HepG2 (cell line): ENCODE data around the gene TAF1C. TPM values are rescaled to one million over a fixed set of nuclear protein-coding genes. Genes with fewer than 3 reads are reported as not detected.

Source experiments
- FOXM1 ChIP-seq: sonication (generic); formaldehyde crosslinking; IDR thresholded peaks from 2 replicates; pipeline ENCODE4 v1.5.0; 2020; ENCODE audit warnings: missing genetic modification reagents
- FOXO1 ChIP-seq: sonication (generic); formaldehyde crosslinking; IDR thresholded peaks from 2 replicates; pipeline ENCODE4 v1.4.0; 2020; ENCODE audit warnings: missing genetic modification reagents
- GTF2F1 ChIP-seq: fragments of 150-350 bp; IDR thresholded peaks from 2 replicates; pipeline ENCODE4 v1.6.1; 2014; ENCODE audit warnings: low read length
- IKZF1 ChIP-seq: fragments of 450-650 bp; IDR thresholded peaks from 2 replicates; pipeline ENCODE4 v1.7.1; 2016
- KAT8 ChIP-seq: IDR thresholded peaks from 2 replicates; pipeline ENCODE4 v1.6.1; 2016; ENCODE audit warnings: missing genetic modification reagents, missing compliant biosample characterization
- PHF5A ChIP-seq: IDR thresholded peaks from one replicate; pipeline ENCODE4 v1.6.1; 2018; ENCODE audit warnings: low read depth, missing genetic modification reagents; ENCODE audit not compliant: unreplicated experiment
- RFX1 ChIP-seq: fragments of 450-650 bp; IDR thresholded peaks from 2 replicates; pipeline ENCODE4 v1.6.1; 2017
- TBX2 ChIP-seq: sonication (generic); formaldehyde crosslinking; IDR thresholded peaks from 2 replicates; pipeline ENCODE4 v1.5.0; 2020; ENCODE audit warnings: missing genetic modification reagents, mild to moderate bottlenecking, borderline replicate concordance
- U2AF2 ChIP-seq: fragments of 200-400 bp; formaldehyde crosslinking; IDR thresholded peaks from 2 replicates; pipeline ENCODE4 v1.6.1; 2017; ENCODE audit warnings: low read depth, mild to moderate bottlenecking, low read length
- ZKSCAN8 ChIP-seq: IDR thresholded peaks from 2 replicates; pipeline ENCODE4 v1.6.1; 2016; ENCODE audit warnings: borderline replicate concordance, missing genetic modification reagents, missing compliant biosample characterization
- ZNF260 ChIP-seq: sonication (generic); formaldehyde crosslinking; IDR thresholded peaks from 2 replicates; pipeline ENCODE4 v1.4.0; 2020; ENCODE audit warnings: missing genetic modification reagents, low read depth, mild to moderate bottlenecking, borderline replicate concordance
- ZNF3 ChIP-seq: IDR thresholded peaks from 2 replicates; pipeline ENCODE4 v1.7.0; 2017; ENCODE audit warnings: inconsistent platforms
- ZNF30 ChIP-seq: sonication (generic); formaldehyde crosslinking; IDR thresholded peaks from 2 replicates; pipeline ENCODE4 v1.5.0; 2020; ENCODE audit warnings: mild to moderate bottlenecking, missing genetic modification reagents
- ZNF468 ChIP-seq: sonication (generic); formaldehyde crosslinking; IDR thresholded peaks from 2 replicates; pipeline ENCODE4 v1.8.0; 2022; ENCODE audit warnings: mild to moderate bottlenecking, moderate library complexity, missing genetic modification reagents
- ZNF570 ChIP-seq: sonication (generic); formaldehyde crosslinking; IDR thresholded peaks from 2 replicates; pipeline ENCODE4 v1.4.0; 2020; ENCODE audit warnings: mild to moderate bottlenecking, missing genetic modification reagents, borderline replicate concordance
- ZNF772 ChIP-seq: sonication (generic); formaldehyde crosslinking; IDR thresholded peaks from 2 replicates; pipeline ENCODE4 v1.5.0; 2020; ENCODE audit warnings: mild to moderate bottlenecking, missing genetic modification reagents
- polyA plus RNA-seq, 8 experiments: library from polyadenylated mRNA; depleted of rRNA in 3 of 8; stranded (reverse) in 7 of 8; unstranded in 1 of 8; fragments of >200 nt; fragmentation: Illumina TruSeq in 4 of 8; extraction: Trizol in 4 of 8; gene quantifications; 2 replicates each; pipeline versions ENCODE4 v1.2.1 to v1.2.3, GENCODE V29; 2011 to 2016; ENCODE audit warnings: low read depth in 4 of 8, missing spikeins in 1 of 8, mixed read lengths in 1 of 8; ENCODE audit not compliant: insufficient read depth in 1 of 8
- total RNA-seq, 5 experiments: library from RNA; depleted of rRNA; stranded (reverse); fragments of >200 nt; fragmentation: Illumina TruSeq; extraction: Trizol; gene quantifications; 2 replicates each; pipeline ENCODE4 v1.2.3, GENCODE V29; 2016; ENCODE audit warnings: low read depth in 1 of 5
- TF ChIP-seq, protein P1 (sequence below): sonication (generic); formaldehyde crosslinking; IDR thresholded peaks from 2 replicates; pipeline ENCODE4 v1.9.0; 2021; ENCODE audit warnings: missing genetic modification reagents, borderline replicate concordance
- TF ChIP-seq, protein P2 (sequence below): fragments of 450-650 bp; IDR thresholded peaks from 2 replicates; pipeline ENCODE4 v1.6.1; 2017
- TF ChIP-seq, protein P3 (sequence below): sonication (generic); formaldehyde crosslinking; IDR thresholded peaks from 2 replicates; pipeline ENCODE4 v1.8.0; 2023; ENCODE audit warnings: mild to moderate bottlenecking, missing genetic modification reagents
- TF ChIP-seq, protein P4 (sequence below): IDR thresholded peaks from 2 replicates; pipeline ENCODE4 v1.6.1; 2016; ENCODE audit warnings: low read depth
- TF ChIP-seq, protein P5 (sequence below): sonication (generic); formaldehyde crosslinking; IDR thresholded peaks from 2 replicates; pipeline ENCODE4 v1.4.0; 2020; ENCODE audit warnings: mild to moderate bottlenecking, missing genetic modification reagents
- TF ChIP-seq, protein P6 (sequence below): sonication (generic); formaldehyde crosslinking; IDR thresholded peaks from 2 replicates; pipeline ENCODE4 v1.5.1; 2020; ENCODE audit warnings: missing genetic modification reagents, mild to moderate bottlenecking, borderline replicate concordance

Gene TAF1C
- total and polyA plus RNA-seq, 2 of the 13 experiments (the other 11 are each of a cell fraction or from before 2014, with no cell fraction given) = 15.6 to 20.8 TPM

DNA sequence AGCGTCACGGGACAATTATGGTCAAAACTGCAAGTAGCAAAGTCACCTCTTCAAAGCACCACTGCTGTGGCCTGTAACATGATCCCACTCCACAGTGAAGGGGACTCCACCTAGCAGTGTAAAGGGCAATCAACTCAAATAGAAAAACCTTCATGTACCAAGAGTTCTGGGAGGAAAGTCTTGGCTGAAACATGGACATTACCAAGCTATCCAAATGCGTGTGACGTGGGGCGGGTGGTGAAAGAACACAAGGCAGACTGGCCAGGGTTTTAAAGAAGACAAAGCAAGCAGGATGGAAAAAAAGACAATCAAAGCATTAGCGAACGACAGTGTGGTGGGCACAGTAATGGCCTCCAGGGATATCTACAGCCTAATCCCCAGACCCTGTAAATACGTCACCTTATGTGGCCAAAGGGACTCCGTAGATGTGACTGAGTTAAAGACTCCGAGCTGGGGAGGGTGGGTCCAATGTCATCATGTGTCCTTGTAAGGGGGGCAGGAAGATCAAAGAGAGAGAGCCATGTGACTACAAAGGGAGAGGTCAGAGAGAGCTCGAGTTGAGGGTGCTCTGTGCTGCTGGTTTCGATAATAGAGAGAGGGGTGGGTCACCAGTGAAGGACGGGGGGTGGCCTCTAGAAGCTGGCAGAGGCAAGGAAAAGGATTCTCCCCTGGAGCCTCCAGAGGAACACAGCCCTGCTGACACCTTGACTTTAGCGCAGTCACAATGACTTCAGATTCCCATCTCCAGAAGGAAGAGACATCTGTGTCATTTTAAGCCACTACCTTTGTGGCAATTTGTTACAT is 47.8 kb downstream of the TAF1C start (continued):
- TF ChIP-seq ZNF468 (CRISPR knock-in tag) (no peak), FOXO1 (CRISPR knock-in tag) (no peak), ZKSCAN8 (CRISPR knock-in tag) (0 out of 2 replicates have a peak, but pooled peaks have one; percentile 10), GTF2F1 (no peak), ZNF570 (CRISPR knock-in tag) (no peak), PHF5A (peak; percentile 9), IKZF1 (no peak), ZNF30 (CRISPR knock-in tag) (no peak), U2AF2 (no peak), ZNF260 (no peak), KAT8 (CRISPR knock-in tag) (peak; percentile 50; the same call in 1 of the 2 replicates), ZNF3 (CRISPR knock-in tag) (0 out of 2 replicates have a peak, but pooled peaks have one; percentile 61), ZNF772 (0 out of 2 replicates have a peak, but pooled peaks have one; percentile 14), RFX1 (no peak), TBX2 (peak; percentile 71; the same call in 1 of the 2 replicates), FOXM1 (CRISPR knock-in tag) (no peak)
- TF ChIP-seq, protein P1, sequence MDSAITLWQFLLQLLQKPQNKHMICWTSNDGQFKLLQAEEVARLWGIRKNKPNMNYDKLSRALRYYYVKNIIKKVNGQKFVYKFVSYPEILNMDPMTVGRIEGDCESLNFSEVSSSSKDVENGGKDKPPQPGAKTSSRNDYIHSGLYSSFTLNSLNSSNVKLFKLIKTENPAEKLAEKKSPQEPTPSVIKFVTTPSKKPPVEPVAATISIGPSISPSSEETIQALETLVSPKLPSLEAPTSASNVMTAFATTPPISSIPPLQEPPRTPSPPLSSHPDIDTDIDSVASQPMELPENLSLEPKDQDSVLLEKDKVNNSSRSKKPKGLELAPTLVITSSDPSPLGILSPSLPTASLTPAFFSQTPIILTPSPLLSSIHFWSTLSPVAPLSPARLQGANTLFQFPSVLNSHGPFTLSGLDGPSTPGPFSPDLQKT (CRISPR knock-in tag) = no peak
- TF ChIP-seq, protein P2, sequence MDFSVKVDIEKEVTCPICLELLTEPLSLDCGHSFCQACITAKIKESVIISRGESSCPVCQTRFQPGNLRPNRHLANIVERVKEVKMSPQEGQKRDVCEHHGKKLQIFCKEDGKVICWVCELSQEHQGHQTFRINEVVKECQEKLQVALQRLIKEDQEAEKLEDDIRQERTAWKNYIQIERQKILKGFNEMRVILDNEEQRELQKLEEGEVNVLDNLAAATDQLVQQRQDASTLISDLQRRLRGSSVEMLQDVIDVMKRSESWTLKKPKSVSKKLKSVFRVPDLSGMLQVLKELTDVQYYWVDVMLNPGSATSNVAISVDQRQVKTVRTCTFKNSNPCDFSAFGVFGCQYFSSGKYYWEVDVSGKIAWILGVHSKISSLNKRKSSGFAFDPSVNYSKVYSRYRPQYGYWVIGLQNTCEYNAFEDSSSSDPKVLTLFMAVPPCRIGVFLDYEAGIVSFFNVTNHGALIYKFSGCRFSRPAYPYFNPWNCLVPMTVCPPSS = no peak
- TF ChIP-seq, protein P3, sequence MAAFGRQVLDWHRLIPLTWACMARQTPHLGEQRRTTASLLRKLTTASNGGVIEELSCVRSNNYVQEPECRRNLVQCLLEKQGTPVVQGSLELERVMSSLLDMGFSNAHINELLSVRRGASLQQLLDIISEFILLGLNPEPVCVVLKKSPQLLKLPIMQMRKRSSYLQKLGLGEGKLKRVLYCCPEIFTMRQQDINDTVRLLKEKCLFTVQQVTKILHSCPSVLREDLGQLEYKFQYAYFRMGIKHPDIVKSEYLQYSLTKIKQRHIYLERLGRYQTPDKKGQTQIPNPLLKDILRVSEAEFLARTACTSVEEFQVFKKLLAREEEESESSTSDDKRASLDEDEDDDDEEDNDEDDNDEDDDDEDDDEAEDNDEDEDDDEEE (CRISPR knock-in tag) = no peak
- TF ChIP-seq, protein P4, sequence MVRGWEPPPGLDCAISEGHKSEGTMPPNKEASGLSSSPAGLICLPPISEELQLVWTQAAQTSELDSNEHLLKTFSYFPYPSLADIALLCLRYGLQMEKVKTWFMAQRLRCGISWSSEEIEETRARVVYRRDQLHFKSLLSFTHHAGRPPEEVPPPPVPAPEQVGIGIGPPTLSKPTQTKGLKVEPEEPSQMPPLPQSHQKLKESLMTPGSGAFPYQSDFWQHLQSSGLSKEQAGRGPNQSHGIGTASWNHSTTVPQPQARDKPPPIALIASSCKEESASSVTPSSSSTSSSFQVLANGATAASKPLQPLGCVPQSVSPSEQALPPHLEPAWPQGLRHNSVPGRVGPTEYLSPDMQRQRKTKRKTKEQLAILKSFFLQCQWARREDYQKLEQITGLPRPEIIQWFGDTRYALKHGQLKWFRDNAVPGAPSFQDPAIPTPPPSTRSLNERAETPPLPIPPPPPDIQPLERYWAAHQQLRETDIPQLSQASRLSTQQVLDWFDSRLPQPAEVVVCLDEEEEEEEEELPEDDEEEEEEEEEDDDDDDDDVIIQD = peak; percentile 62; the same call in 1 of the 2 replicates
- TF ChIP-seq, protein P5, sequence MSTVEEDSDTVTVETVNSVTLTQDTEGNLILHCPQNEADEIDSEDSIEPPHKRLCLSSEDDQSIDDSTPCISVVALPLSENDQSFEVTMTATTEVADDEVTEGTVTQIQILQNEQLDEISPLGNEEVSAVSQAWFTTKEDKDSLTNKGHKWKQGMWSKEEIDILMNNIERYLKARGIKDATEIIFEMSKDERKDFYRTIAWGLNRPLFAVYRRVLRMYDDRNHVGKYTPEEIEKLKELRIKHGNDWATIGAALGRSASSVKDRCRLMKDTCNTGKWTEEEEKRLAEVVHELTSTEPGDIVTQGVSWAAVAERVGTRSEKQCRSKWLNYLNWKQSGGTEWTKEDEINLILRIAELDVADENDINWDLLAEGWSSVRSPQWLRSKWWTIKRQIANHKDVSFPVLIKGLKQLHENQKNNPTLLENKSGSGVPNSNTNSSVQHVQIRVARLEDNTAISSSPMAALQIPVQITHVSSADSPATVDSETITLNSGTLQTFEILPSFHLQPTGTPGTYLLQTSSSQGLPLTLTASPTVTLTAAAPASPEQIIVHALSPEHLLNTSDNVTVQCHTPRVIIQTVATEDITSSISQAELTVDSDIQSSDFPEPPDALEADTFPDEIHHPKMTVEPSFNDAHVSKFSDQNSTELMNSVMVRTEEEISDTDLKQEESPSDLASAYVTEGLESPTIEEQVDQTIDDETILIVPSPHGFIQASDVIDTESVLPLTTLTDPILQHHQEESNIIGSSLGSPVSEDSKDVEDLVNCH (CRISPR knock-in tag) = no peak
- TF ChIP-seq, protein P6, sequence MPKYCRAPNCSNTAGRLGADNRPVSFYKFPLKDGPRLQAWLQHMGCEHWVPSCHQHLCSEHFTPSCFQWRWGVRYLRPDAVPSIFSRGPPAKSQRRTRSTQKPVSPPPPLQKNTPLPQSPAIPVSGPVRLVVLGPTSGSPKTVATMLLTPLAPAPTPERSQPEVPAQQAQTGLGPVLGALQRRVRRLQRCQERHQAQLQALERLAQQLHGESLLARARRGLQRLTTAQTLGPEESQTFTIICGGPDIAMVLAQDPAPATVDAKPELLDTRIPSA = no peak
